ENCODE results near the gene LZTS2. TPM values are rescaled to one million over a fixed set of nuclear protein-coding genes. Genes with fewer than 3 reads are reported as not detected.

Gene LZTS2
- total and polyA plus RNA-seq, 2 of the 8 experiments (the other 6 are each of a cell fraction or from before 2014, with no cell fraction given), result 75.7 to 99.5 TPM

DNA sequence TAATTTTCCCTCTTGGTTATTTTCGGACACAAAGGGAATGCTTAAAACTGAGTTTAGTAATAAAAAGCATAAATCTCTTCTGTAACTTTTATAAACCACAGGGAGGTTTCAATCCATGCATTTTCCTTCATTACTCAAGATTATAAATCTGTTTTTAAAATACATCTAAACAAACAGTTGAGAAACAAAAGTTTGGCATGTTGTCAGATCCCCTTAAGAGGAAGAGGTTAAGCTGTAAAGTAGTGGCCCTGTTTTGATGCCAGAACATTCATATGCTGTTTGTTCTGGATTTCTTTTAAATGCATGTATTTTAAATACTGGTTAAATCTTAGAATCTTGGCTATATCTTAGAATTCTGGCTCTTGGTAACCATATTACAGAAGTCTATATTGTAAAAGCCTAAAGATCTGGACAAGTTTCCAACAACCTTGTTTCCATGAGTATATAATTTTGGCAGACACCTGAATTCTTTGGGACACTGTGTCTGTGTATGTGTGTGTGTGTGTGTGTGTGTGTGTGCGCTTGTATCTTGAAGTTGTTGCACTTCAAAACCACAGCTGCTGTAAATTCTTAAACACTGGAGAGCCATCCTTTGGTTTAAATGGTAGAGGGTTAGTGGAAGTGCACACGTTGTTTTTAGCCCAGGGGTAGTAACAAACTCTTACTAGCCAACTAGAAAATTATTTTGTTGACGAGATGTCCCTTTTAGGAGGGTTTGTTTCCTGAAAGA is 37.1 kb upstream of the LZTS2 start:
- Histone ChIP-seq H4K91ac (replicated peaks; ENCODE audit: insufficient read length, low read length) (no peak overlapping the region), H3K4me2 (ENCODE audit: insufficient read depth in 1 of 2, low read depth in 2 of 2, low read length in 2 of 2) (no peak overlapping the region), H2BK5ac (ENCODE audit: low read depth, low read length) (no peak overlapping the region), H2AFZ (ENCODE audit: low read length) (no peak overlapping the region), H3K4me3 (ENCODE audit: extremely low read depth in 1 of 4, insufficient read depth in 2 of 4, low read depth in 3 of 4, low read length in 4 of 4) (no peak overlapping the region), H3K27ac (ENCODE audit: low read depth, low read length) (no peak overlapping the region), H3K4ac (replicated peaks; ENCODE audit: insufficient read length, low read depth, low read length) (no peak overlapping the region), H2BK20ac (ENCODE audit: low read length) (no peak overlapping the region), H2BK120ac (replicated peaks; ENCODE audit: low read depth, low read length) (no peak overlapping the region), H3K23ac (ENCODE audit: insufficient read length) (no peak overlapping the region), H4K8ac (ENCODE audit: extremely low read depth, insufficient read depth, low read length) (no peak overlapping the region), H3K79me1 (ENCODE audit: low read depth, low read length) (no peaks in the 10 kb centered on the region), H2BK15ac (ENCODE audit: low read length) (no peak overlapping the region), H2AK5ac (ENCODE audit: low read depth, low read length) (no peak overlapping the region), H2BK12ac (ENCODE audit: low read depth, low read length) (no peak overlapping the region), H4K5ac (ENCODE audit: insufficient read length, low read depth, low read length) (no peak overlapping the region), H3K14ac (ENCODE audit: insufficient read length) (no peak overlapping the region), H3K9me3 (ENCODE audit: insufficient read depth in 2 of 2, low read depth in 1 of 2, low read length in 1 of 2) (no peaks in the 10 kb centered on the region), H4K20me1 (replicated peaks in 1 of 2; ENCODE audit: control insufficient read depth in 1 of 2, insufficient read depth in 2 of 2, low read length in 2 of 2) (no peaks in the 10 kb centered on the region), H3K18ac (ENCODE audit: extremely low read depth, low read length) (no peak overlapping the region), H3K27me3 (replicated peaks in 1 of 4; ENCODE audit: control insufficient read depth in 3 of 4, extremely low read depth in 1 of 4, insufficient read depth in 3 of 4, low read length in 3 of 4) (no peaks in the 10 kb centered on the region), H3K9ac (replicated peaks in 1 of 4; ENCODE audit: extremely low read depth in 1 of 4, low read depth in 3 of 4, low read length in 3 of 4) (no peak overlapping the region), H3K4me1 (replicated peaks in 1 of 4; ENCODE audit: control insufficient read depth in 3 of 4, insufficient read depth in 4 of 4, low read length in 3 of 4) (no peaks in the 10 kb centered on the region), H3K23me2 (ENCODE audit: low read depth, low read length) (no peaks in the 10 kb centered on the region), H3K36me3 (ENCODE audit: control insufficient read depth in 2 of 4, insufficient read depth in 4 of 4, low read length in 3 of 4) (peaks cover 0 to 29% (median 3%) of the 10 kb centered on the region in 4 experiments; a peak in 4 of 8 replicates), H3K79me2 (ENCODE audit: control insufficient read depth in 1 of 2, insufficient read depth in 2 of 2, low read length in 2 of 2) (no peaks in the 10 kb centered on the region), H3K56ac (replicated peaks; ENCODE audit: insufficient read length, low read depth, low read length) (no peak overlapping the region)
- no peak for DNase-seq (ENCODE audit: low read depth in 1 of 2, low spot score in 2 of 2)
- WGBS, 2 experiments (ENCODE audit: extremely low coverage in 1 of 2, insufficient coverage in 1 of 2, insufficient read length in 1 of 2, insufficient replicate concordance in 2 of 2, low coverage in 1 of 2, low lambda C conversion rate in 2 of 2, missing lambda C conversion rate in 1 of 2), result 86% methylated on average over 4 of the region's 4 CpGs; no CpG with 5 or more reads in 1 of the 2 experiments
- POLR2A ChIA-PET (ENCODE audit: partially characterized antibody), result interaction anchor here (1.0 to 2.1 kb wide), 2 partner anchors 10 to 14 kb away, joined by 3 to 4 read pairs; no protein-coding TSS in a partner anchor
- CTCF ChIA-PET (ENCODE audit: partially characterized antibody), result interaction anchor here (1.1 to 1.3 kb wide), 2 partner anchors 29 to 52 kb away, joined by 5 read pairs; no protein-coding TSS in a partner anchor
- FAIRE-seq, result no peak
- no peak for TF ChIP-seq SIRT6 (IDR thresholded peaks at IDR 0.05; ENCODE audit: low read length)
- no peak for TF ChIP-seq JUN (IDR thresholded peaks at IDR 0.05; ENCODE audit: low read depth, low read length)
- TF ChIP-seq JUND (IDR thresholded peaks at IDR 0.05; ENCODE audit: low read length), result no peak
- TF ChIP-seq CEBPB (IDR thresholded peaks at IDR 0.05; ENCODE audit: low read depth, low read length), result no peak
- no peak for TF ChIP-seq SP1 (IDR thresholded peaks at IDR 0.05; ENCODE audit: low read depth, low read length)
- no peak for TF ChIP-seq POLR2AphosphoS5 (IDR thresholded peaks at IDR 0.05; ENCODE audit: low read depth, low read length)
- no peak for TF ChIP-seq POLR2A (IDR thresholded peaks at IDR 0.05; ENCODE audit: control extremely low read depth in 1 of 2, low read depth in 2 of 2, low read length in 2 of 2)
- no peak for TF ChIP-seq SIN3A (conservative IDR thresholded peaks at IDR 0.05 in 1 of 2, IDR thresholded peaks at IDR 0.05 in 1 of 2; ENCODE audit: low read depth in 1 of 2, low read length in 2 of 2)
- no peak for TF ChIP-seq SP4 (IDR thresholded peaks at IDR 0.05; ENCODE audit: low read length)
- no peak for TF ChIP-seq GTF2F1 (IDR thresholded peaks at IDR 0.05; ENCODE audit: borderline replicate concordance, low read depth, low read length)
- TF ChIP-seq, protein P1, sequence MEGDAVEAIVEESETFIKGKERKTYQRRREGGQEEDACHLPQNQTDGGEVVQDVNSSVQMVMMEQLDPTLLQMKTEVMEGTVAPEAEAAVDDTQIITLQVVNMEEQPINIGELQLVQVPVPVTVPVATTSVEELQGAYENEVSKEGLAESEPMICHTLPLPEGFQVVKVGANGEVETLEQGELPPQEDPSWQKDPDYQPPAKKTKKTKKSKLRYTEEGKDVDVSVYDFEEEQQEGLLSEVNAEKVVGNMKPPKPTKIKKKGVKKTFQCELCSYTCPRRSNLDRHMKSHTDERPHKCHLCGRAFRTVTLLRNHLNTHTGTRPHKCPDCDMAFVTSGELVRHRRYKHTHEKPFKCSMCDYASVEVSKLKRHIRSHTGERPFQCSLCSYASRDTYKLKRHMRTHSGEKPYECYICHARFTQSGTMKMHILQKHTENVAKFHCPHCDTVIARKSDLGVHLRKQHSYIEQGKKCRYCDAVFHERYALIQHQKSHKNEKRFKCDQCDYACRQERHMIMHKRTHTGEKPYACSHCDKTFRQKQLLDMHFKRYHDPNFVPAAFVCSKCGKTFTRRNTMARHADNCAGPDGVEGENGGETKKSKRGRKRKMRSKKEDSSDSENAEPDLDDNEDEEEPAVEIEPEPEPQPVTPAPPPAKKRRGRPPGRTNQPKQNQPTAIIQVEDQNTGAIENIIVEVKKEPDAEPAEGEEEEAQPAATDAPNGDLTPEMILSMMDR (IDR thresholded peaks at IDR 0.05; ENCODE audit: control extremely low read depth in 1 of 3, insufficient read depth in 1 of 3, low read depth in 1 of 3, low read length in 3 of 3), result no peak
- no peak for TF ChIP-seq MAFK (IDR thresholded peaks at IDR 0.05; ENCODE audit: low read depth, low read length)
